DOHH2 (cell line): ENCODE measurements around the gene P2RX7.
A peak's percentile ranks its signal among the peaks of the same experiment; 100 is the strongest.

Experiments used
- H3F3A ChIP-seq: fragments of 200-600 bp; sonication (generic), shearing (Covaris generic); 2 replicates; pipeline ENCODE4 v1.6.0; 2016; ENCODE audit warnings: antibody characterized with exemption, mild to moderate bottlenecking; ENCODE audit not compliant: control insufficient read depth, insufficient read depth
- H3K27ac ChIP-seq: fragments of 200-600 bp; sonication (generic); 2 replicates; pipeline ENCODE4 v1.5.1; 2014; ENCODE audit warnings: low read depth, mild to moderate bottlenecking, low read length, moderate library complexity
- H3K27me3 ChIP-seq: fragments of 200-600 bp; sonication (generic); 2 replicates; pipeline ENCODE4 v1.6.1; 2014; ENCODE audit warnings: mild to moderate bottlenecking, low read length, mixed read lengths; ENCODE audit not compliant: control insufficient read depth
- H3K36me3 ChIP-seq: fragments of 200-600 bp; sonication (generic); 2 replicates; pipeline ENCODE4 v1.6.1; 2014; ENCODE audit warnings: mild to moderate bottlenecking, low read length, moderate library complexity, mixed read lengths; ENCODE audit not compliant: control insufficient read depth
- H3K4me1 ChIP-seq: fragments of 200-600 bp; sonication (generic); 2 replicates; pipeline ENCODE4 v1.6.1; 2014; ENCODE audit warnings: mild to moderate bottlenecking, low read length, mixed read lengths; ENCODE audit not compliant: control insufficient read depth
- H3K4me2 ChIP-seq: fragments of 200-600 bp; sonication (generic); 2 replicates; pipeline ENCODE4 v1.6.0; 2014; ENCODE audit warnings: mild to moderate bottlenecking, low read length, moderate library complexity
- H3K4me3 ChIP-seq: fragments of 200-600 bp; sonication (generic); 2 replicates; pipeline ENCODE4 v1.5.1; 2014; ENCODE audit warnings: mild to moderate bottlenecking, low read length, mixed read lengths
- H3K79me2 ChIP-seq: fragments of 200-600 bp; sonication (generic); 2 replicates; pipeline ENCODE4 v1.6.1; 2014; ENCODE audit warnings: mild to moderate bottlenecking, low read length, mixed read lengths; ENCODE audit not compliant: control insufficient read depth
- H3K9me2 ChIP-seq: fragments of 200-600 bp; sonication (generic); replicated peaks from 2 replicates; pipeline ENCODE4 v1.6.1; 2014; ENCODE audit warnings: mild to moderate bottlenecking, low read length, mixed read lengths; ENCODE audit not compliant: control insufficient read depth
- H3K9me3 ChIP-seq: fragments of 200-600 bp; sonication (generic); 2 replicates; pipeline ENCODE4 v1.6.1; 2014; ENCODE audit warnings: antibody characterized with exemption, low read length, mixed read lengths; ENCODE audit not compliant: control insufficient read depth, insufficient read depth
- H4K20me1 ChIP-seq: fragments of 200-600 bp; sonication (generic); 2 replicates; pipeline ENCODE4 v1.6.0; 2014; ENCODE audit warnings: low read depth, mild to moderate bottlenecking, antibody characterized with exemption, low read length, moderate library complexity; ENCODE audit not compliant: control insufficient read depth, insufficient read depth
- EZH2phosphoT487 ChIP-seq: fragments of 200-600 bp; sonication (generic); IDR thresholded peaks from 2 replicates; pipeline ENCODE4 v1.6.1; 2017; ENCODE audit warnings: borderline replicate concordance, mild to moderate bottlenecking, antibody characterized with exemption, low read length, moderate library complexity, mixed read lengths
- TF ChIP-seq, protein P1 (sequence below): fragments of 200-600 bp; sonication (generic); IDR thresholded peaks from one replicate; pipeline ENCODE4 v1.5.1; 2014; ENCODE audit warnings: antibody characterized with exemption, mild to moderate bottlenecking, low read depth, low read length; ENCODE audit not compliant: poor library complexity, severe bottlenecking

P2RX7 gene

DNA sequence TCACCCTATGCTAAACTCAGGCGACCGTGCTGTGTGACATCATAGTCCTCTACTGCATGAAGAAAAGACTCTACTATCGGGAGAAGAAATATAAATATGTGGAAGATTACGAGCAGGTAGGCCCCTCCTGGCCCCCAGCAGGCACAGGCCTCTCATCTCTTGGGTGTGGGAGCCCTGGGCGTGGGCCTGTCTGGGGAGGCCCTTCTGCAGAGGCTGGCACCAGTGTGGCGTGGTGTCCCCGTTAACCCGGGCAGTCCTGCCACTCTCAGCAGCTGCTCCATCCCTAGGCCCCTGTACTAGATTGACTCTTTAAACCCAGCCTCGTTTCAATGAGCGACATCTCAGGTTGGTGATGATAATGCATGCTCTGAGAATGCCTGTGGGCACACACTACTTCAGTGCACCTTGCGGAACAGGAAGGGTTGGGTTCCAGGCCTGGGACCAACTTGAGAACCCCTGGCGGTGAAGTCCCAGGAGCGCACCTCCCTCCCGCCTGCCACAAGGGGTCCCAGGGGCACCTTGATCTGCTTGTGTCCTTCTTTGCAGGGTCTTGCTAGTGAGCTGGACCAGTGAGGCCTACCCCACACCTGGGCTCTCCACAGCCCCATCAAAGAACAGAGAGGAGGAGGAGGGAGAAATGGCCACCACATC lies 100.4 kb downstream of the P2RX7 start:
- no peaks in the 10 kb centered on the region for H3K9me2 ChIP-seq
- 0 out of 2 replicates have a peak, but pooled peaks cover 2% of the 10 kb centered on the region for H3K4me1 ChIP-seq
- H3K27ac ChIP-seq: no peak overlapping the region
- no peak overlapping the region for H3K4me3 ChIP-seq
- H3K36me3 ChIP-seq: no peaks in the 10 kb centered on the region
- no peaks in the 10 kb centered on the region for H3F3A ChIP-seq
- no peak overlapping the region for H3K4me2 ChIP-seq
- no peaks in the 10 kb centered on the region for H3K27me3 ChIP-seq
- H4K20me1 ChIP-seq: no peaks in the 10 kb centered on the region
- H3K79me2 ChIP-seq: no peaks in the 10 kb centered on the region
- no peaks in the 10 kb centered on the region for H3K9me3 ChIP-seq
- TF ChIP-seq EZH2phosphoT487: no peak
- TF ChIP-seq, protein P1, sequence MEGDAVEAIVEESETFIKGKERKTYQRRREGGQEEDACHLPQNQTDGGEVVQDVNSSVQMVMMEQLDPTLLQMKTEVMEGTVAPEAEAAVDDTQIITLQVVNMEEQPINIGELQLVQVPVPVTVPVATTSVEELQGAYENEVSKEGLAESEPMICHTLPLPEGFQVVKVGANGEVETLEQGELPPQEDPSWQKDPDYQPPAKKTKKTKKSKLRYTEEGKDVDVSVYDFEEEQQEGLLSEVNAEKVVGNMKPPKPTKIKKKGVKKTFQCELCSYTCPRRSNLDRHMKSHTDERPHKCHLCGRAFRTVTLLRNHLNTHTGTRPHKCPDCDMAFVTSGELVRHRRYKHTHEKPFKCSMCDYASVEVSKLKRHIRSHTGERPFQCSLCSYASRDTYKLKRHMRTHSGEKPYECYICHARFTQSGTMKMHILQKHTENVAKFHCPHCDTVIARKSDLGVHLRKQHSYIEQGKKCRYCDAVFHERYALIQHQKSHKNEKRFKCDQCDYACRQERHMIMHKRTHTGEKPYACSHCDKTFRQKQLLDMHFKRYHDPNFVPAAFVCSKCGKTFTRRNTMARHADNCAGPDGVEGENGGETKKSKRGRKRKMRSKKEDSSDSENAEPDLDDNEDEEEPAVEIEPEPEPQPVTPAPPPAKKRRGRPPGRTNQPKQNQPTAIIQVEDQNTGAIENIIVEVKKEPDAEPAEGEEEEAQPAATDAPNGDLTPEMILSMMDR: peak; percentile 13

DNA sequence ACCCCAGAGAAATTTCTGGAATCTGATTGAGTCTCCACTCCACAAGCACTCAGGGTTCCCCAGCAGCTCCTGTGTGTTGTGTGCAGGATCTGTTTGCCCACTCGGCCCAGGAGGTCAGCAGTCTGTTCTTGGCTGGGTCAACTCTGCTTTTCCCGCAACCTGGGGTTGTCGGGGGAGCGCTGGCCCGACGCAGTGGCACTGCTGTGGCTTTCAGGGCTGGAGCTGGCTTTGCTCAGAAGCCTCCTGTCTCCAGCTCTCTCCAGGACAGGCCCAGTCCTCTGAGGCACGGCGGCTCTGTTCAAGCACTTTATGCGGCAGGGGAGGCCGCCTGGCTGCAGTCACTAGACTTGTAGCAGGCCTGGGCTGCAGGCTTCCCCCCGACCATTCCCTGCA lies 100.9 kb downstream of the P2RX7 start:
- Histone ChIP-seq H3K9me2 (no peaks in the 10 kb centered on the region), H3K4me2 (no peak overlapping the region), H3K27me3 (no peaks in the 10 kb centered on the region), H3K79me2 (no peaks in the 10 kb centered on the region), H3K4me1 (0 out of 2 replicates have a peak, but pooled peaks cover 2% of the 10 kb centered on the region), H3K27ac (no peak overlapping the region), H3K36me3 (no peaks in the 10 kb centered on the region), H3K4me3 (no peak overlapping the region), H3F3A (no peaks in the 10 kb centered on the region), H4K20me1 (no peaks in the 10 kb centered on the region), H3K9me3 (no peaks in the 10 kb centered on the region)
- TF ChIP-seq, protein P1: no peak
- no peak for TF ChIP-seq EZH2phosphoT487

DNA sequence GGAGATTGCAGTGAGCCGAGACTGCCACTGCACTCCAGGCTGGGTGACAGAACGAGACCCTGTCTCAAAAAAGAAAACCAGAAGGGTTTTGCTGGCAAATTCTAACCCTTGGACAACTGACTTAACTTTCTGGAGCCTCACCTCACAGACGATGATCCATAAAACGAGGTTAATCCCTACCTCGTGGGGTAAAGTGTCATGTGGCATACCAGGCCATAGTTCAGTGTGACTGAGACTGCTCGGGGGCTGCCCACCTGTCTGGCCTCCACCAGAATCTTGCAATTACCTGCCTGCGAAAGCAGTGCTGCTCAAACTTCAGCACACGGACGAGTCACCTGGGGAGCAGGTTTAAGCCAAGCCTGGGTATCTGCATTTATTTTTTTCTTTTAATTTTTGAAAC lies 104.1 kb downstream of the P2RX7 start:
- no peak overlapping the region for H3K4me3 ChIP-seq
- no peaks in the 10 kb centered on the region for H3K9me2 ChIP-seq
- no peaks in the 10 kb centered on the region for H3K27me3 ChIP-seq
- H4K20me1 ChIP-seq: no peaks in the 10 kb centered on the region
- H3K27ac ChIP-seq: no peak overlapping the region
- H3K9me3 ChIP-seq: no peaks in the 10 kb centered on the region
- H3K4me1 ChIP-seq: no peaks in the 10 kb centered on the region
- no peak overlapping the region for H3K4me2 ChIP-seq
- TF ChIP-seq, protein P1: no peak
- TF ChIP-seq EZH2phosphoT487: no peak
- peaks cover 6% of the 10 kb centered on the region; the same call in 1 of the 2 replicates for H3K36me3 ChIP-seq
- H3F3A ChIP-seq: no peaks in the 10 kb centered on the region
- no peaks in the 10 kb centered on the region for H3K79me2 ChIP-seq
